ENCODE data around the gene SPTBN1. TPM values are rescaled to one million over a fixed set of nuclear protein-coding genes. Genes with fewer than 3 reads are reported as not detected.
A peak's percentile ranks its signal among the peaks of the same experiment; 100 is the strongest.

The SPTBN1 gene
- total RNA-seq, 1 donor from 2014 or later = 251 TPM

DNA sequence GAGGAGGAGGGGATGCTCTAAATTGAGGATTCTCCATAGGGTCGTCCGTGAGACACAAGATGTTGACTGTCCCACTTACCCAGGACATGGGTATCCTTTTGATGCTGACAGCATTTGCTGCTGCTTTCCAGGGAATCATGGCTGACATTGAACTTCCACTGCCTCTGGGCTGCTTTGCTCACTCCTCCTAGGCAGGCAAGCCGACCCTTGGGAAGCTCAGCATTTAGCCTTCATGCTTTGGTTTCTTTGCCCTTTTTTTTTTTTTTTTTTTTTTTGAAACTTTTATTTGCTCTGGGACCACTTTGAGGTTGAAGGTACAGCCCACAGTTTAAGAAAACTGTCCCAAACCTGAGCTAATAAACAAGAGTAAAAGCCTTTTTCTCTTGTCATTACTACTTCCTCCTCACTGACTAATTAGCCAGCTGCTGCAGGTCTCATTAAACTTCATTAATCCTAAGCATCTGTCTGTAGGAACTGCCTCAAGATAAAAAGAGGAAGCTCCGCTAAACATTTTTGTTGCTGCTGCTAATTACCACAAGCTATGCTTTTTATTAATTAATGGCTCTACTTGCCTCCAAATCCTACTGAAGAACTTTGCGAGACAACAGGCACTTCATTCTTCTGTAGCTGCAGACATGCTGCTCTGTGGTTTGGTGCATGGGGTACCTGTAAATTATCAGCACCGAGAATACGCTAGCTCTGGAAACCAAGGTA, 125.4 kb downstream of the SPTBN1 start:
- Histone ChIP-seq H3K27me3 (ENCODE audit: control insufficient read depth in 3 of 3, insufficient read depth in 3 of 3, low read length in 3 of 3) (no peaks in the 10 kb centered on the region), H3K4me3 (ENCODE audit: low read length in 3 of 3) (no peak overlapping the region), H3K9ac (ENCODE audit: low read depth in 1 of 3, low read length in 3 of 3) (no peak overlapping the region), H3K9me3 (ENCODE audit: control insufficient read depth in 3 of 3, low read length in 3 of 3) (no peaks in the 10 kb centered on the region), H3K27ac (ENCODE audit: low read depth, low read length) (no peak overlapping the region), H3K4me1 (ENCODE audit: control insufficient read depth in 3 of 3, insufficient read depth in 3 of 3, low read length in 3 of 3) (peaks cover 36 to 41% (median 40%) of the 10 kb centered on the region in 3 donors), H3K36me3 (ENCODE audit: control insufficient read depth in 3 of 3, insufficient read depth in 3 of 3, low read length in 3 of 3) (no peaks in the 10 kb centered on the region)

DNA sequence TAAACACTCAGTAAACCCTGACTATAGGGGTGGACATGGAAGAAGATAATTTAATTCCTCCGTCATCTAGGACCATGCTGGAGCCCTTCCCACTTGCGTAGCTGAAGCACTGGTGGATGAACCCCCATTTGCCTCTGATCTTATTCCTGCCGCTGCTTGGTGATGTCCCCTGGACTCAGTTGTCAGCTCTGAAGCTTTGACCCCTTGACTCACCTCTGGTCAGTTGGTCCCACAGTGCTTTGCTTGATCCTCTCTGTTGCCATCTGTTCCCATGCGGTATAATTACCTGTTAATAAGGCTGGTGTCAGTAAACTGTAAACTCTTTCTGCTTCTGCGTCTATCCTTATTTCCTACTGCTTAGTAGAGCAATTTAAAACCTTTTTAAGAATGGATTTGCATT, 126.9 kb downstream of the SPTBN1 start:
- H3K27ac ChIP-seq (ENCODE audit: low read depth, low read length) = no peak overlapping the region
- H3K9me3 ChIP-seq (ENCODE audit: control insufficient read depth in 3 of 3, low read length in 3 of 3) = no peaks in the 10 kb centered on the region
- H3K4me1 ChIP-seq (ENCODE audit: control insufficient read depth in 3 of 3, insufficient read depth in 3 of 3, low read length in 3 of 3) = peaks cover 26 to 32% (median 29%) of the 10 kb centered on the region in 3 donors
- H3K27me3 ChIP-seq (ENCODE audit: control insufficient read depth in 3 of 3, insufficient read depth in 3 of 3, low read length in 3 of 3) = no peaks in the 10 kb centered on the region
- no peaks in the 10 kb centered on the region for H3K36me3 ChIP-seq (ENCODE audit: control insufficient read depth in 3 of 3, insufficient read depth in 3 of 3, low read length in 3 of 3)
- no peak overlapping the region for H3K9ac ChIP-seq (ENCODE audit: low read depth in 1 of 3, low read length in 3 of 3)
- no peak overlapping the region for H3K4me3 ChIP-seq (ENCODE audit: low read length in 3 of 3)

DNA sequence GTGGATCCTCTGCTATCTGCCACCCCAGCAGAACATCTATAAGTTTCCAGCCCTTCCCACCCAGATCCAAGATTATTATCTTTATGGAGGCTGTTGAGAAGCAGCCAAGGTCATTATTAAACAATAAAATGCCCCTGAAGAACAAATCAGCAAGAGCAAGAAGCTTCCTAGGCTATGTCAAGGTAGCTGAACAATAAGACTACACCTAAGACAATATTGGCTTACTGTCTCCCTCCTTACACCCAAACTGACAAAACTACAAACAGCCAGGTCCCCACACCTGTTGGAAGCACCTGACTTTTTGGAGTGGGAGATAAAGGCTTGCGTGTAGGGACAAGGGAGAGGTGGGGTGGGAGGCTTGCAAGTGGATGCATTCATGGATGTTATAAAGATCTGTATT, 128.5 kb downstream of the SPTBN1 start:
- Histone ChIP-seq H3K36me3 (ENCODE audit: control insufficient read depth in 3 of 3, insufficient read depth in 3 of 3, low read length in 3 of 3) (no peaks in the 10 kb centered on the region), H3K27ac (ENCODE audit: low read depth, low read length) (no peak overlapping the region), H3K4me1 (ENCODE audit: control insufficient read depth in 3 of 3, insufficient read depth in 3 of 3, low read length in 3 of 3) (peaks cover 18 to 31% (median 28%) of the 10 kb centered on the region in 3 donors), H3K4me3 (ENCODE audit: low read length in 3 of 3) (no peak overlapping the region), H3K27me3 (ENCODE audit: control insufficient read depth in 3 of 3, insufficient read depth in 3 of 3, low read length in 3 of 3) (no peaks in the 10 kb centered on the region), H3K9me3 (ENCODE audit: control insufficient read depth in 3 of 3, low read length in 3 of 3) (no peaks in the 10 kb centered on the region), H3K9ac (ENCODE audit: low read depth in 1 of 3, low read length in 3 of 3) (no peak overlapping the region)

DNA sequence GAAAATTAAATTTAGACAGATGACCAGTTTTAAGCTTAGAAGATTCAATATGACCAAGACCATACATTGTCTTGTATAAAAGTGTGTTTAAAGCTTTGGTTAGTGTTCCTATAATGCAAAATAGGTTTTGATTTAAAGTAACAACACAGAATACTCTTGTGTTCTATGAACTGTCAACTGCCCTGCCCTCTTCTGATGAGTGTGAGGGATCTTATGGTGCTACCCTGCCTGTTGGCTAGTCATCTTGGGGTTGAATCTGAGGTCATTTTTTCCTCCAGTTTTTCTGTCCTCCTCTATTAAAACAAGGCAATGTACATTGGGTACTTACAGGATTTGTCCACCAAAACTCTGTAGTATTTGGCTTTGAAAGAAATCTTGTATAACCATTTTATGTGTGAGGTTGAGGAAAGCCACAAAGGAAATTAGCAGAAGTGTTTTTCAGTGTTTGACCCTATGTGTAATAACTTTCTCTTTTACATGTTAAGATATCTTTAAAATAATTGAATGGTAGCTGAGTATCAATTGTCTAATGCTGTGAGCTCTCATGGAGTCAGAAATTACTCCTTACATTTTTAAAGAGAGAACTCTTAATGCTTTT, 129.1 kb downstream of the SPTBN1 start:
- H3K4me1 ChIP-seq (ENCODE audit: control insufficient read depth in 3 of 3, insufficient read depth in 3 of 3, low read length in 3 of 3) = peaks cover 18 to 29% (median 24%) of the 10 kb centered on the region in 3 donors
- no peak overlapping the region for H3K27ac ChIP-seq (ENCODE audit: low read depth, low read length)
- H3K9ac ChIP-seq (ENCODE audit: low read depth in 1 of 3, low read length in 3 of 3) = no peak overlapping the region
- H3K36me3 ChIP-seq (ENCODE audit: control insufficient read depth in 3 of 3, insufficient read depth in 3 of 3, low read length in 3 of 3) = no peaks in the 10 kb centered on the region
- no peaks in the 10 kb centered on the region for H3K9me3 ChIP-seq (ENCODE audit: control insufficient read depth in 3 of 3, low read length in 3 of 3)
- no peak overlapping the region for H3K4me3 ChIP-seq (ENCODE audit: low read length in 3 of 3)
- no peaks in the 10 kb centered on the region for H3K27me3 ChIP-seq (ENCODE audit: control insufficient read depth in 3 of 3, insufficient read depth in 3 of 3, low read length in 3 of 3)

DNA sequence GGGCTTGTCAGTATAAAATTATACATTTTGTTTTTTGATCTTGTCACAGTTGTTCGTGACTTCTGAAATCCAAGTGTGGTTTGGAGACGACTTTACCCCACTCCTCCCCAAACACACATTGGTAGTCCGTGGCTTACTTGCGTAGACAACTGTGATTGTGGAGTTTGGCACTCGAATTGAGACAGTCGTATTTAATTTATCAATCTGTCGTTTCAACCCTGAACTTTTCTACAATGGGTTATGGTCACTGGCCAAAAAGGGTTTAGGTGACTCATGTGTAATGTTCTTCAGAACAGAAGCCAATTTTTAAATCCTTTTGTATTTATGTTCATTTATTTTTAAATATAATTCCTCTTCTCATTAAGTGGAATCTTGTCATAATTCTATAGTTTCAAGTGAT, 129.9 kb downstream of the SPTBN1 start:
- Histone ChIP-seq H3K4me1 (ENCODE audit: control insufficient read depth in 3 of 3, insufficient read depth in 3 of 3, low read length in 3 of 3) (peaks cover 18 to 29% (median 24%) of the 10 kb centered on the region in 3 donors), H3K9ac (ENCODE audit: low read depth in 1 of 3, low read length in 3 of 3) (no peak overlapping the region), H3K27ac (ENCODE audit: low read depth, low read length) (no peak overlapping the region), H3K27me3 (ENCODE audit: control insufficient read depth in 3 of 3, insufficient read depth in 3 of 3, low read length in 3 of 3) (no peaks in the 10 kb centered on the region), H3K9me3 (ENCODE audit: control insufficient read depth in 3 of 3, low read length in 3 of 3) (no peaks in the 10 kb centered on the region), H3K4me3 (ENCODE audit: low read length in 3 of 3) (no peak overlapping the region), H3K36me3 (ENCODE audit: control insufficient read depth in 3 of 3, insufficient read depth in 3 of 3, low read length in 3 of 3) (no peaks in the 10 kb centered on the region)

DNA sequence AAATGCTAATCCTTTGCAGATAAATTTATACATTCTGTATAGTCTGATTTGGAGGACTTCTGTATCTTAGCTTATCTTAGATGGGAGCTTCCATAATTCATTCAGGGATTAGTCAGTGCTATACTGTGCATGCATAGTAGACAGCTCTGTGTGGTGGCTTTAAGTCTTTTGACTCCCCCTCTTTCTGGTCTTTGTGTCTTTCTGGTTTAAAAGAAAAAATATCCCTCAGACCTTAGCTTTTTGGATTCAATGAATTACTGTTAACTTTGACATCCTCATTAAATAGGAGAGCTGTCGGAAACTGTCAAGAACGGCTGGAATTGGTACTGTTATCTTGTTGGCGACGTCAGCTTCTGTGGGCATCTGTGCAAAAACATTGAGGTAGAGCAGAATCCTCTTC, 130.4 kb downstream of the SPTBN1 start:
- peaks cover 18 to 26% (median 21%) of the 10 kb centered on the region in 3 donors for H3K4me1 ChIP-seq (ENCODE audit: control insufficient read depth in 3 of 3, insufficient read depth in 3 of 3, low read length in 3 of 3)
- no peak overlapping the region for H3K4me3 ChIP-seq (ENCODE audit: low read length in 3 of 3)
- H3K27me3 ChIP-seq (ENCODE audit: control insufficient read depth in 3 of 3, insufficient read depth in 3 of 3, low read length in 3 of 3) = no peaks in the 10 kb centered on the region
- no peak overlapping the region for H3K27ac ChIP-seq (ENCODE audit: low read depth, low read length)
- no peaks in the 10 kb centered on the region for H3K9me3 ChIP-seq (ENCODE audit: control insufficient read depth in 3 of 3, low read length in 3 of 3)
- H3K36me3 ChIP-seq (ENCODE audit: control insufficient read depth in 3 of 3, insufficient read depth in 3 of 3, low read length in 3 of 3) = no peaks in the 10 kb centered on the region
- H3K9ac ChIP-seq (ENCODE audit: low read depth in 1 of 3, low read length in 3 of 3) = no peak overlapping the region

DNA sequence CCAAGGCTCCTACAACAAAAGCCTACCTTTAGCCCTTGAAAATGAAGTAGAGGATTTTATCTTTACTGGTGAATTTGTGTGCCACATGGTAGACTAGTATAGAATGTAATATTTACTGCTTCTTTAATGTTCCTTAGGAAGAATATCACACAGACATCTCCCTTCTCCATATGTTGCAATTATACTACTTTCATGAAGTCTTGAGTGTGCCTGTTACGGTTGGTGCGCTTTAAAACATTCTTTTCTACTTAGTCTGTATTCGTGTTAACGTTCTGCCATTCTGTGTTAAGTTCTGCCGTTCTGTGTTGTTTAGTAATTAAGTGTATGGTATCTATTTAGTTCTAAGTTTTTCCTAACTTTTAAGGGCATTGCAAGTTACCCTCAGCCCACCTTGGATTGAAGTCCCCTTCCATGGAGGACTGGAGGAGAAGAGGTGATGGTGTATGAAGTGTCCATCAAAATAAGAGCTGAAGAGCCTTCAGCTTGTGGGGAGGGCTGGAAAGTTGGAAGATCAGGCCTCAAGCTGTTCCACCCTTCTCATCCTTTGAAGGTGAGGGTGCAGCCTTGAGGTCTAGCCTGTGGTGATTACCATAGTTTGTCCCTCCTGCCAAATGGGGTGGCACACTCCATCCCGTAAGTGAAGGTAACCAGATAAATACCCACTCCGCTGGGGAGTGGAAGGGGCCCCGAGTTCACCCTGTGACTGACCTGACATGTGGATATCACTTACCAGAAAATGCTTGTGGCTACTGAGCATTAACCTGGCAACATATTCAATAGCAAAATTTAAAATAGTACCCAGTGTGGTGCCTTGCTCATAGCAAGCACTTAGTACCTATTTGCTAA, 131.3 kb downstream of the SPTBN1 start:
- peaks cover 15 to 23% (median 21%) of the 10 kb centered on the region in 3 donors for H3K4me1 ChIP-seq (ENCODE audit: control insufficient read depth in 3 of 3, insufficient read depth in 3 of 3, low read length in 3 of 3)
- H3K4me3 ChIP-seq (ENCODE audit: low read length in 3 of 3) = no peak overlapping the region
- peak overlapping the region; percentile 4 for H3K27ac ChIP-seq (ENCODE audit: low read depth, low read length)
- no peak overlapping the region for H3K9ac ChIP-seq (ENCODE audit: low read depth in 1 of 3, low read length in 3 of 3)
- H3K9me3 ChIP-seq (ENCODE audit: control insufficient read depth in 3 of 3, low read length in 3 of 3) = no peaks in the 10 kb centered on the region
- H3K27me3 ChIP-seq (ENCODE audit: control insufficient read depth in 3 of 3, insufficient read depth in 3 of 3, low read length in 3 of 3) = no peaks in the 10 kb centered on the region
- no peaks in the 10 kb centered on the region for H3K36me3 ChIP-seq (ENCODE audit: control insufficient read depth in 3 of 3, insufficient read depth in 3 of 3, low read length in 3 of 3)

DNA sequence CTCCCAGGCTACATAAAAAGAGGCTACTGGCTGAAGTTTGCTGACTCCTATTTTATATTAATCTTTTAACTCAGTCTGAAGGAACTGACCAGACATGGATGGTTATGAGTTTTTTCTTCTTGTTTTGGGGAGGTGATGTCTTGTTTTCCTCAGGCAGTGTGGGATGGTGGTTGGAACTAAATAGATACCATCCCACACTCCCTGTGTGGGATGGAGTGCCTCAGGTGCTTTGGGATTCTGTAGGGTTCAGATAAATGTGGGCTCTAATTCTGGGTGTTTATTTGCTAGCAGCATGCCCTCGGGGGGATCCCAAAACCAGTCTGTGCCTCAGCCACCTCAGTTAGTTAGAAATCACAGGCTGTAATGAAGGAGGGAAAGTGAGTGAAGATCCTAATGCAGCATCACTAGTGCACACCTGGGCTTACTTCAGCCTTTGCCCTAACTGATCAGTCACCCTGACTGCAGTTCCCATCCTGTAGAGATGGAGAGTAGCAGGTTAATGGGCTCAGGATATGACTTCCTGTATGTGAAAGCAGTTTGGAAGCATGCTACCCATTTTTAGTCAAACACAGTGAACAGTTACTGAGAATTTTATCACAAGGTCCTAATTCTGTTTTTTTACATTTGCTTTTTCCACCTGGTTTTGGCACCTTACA, 132.2 kb downstream of the SPTBN1 start:
- no peaks in the 10 kb centered on the region for H3K27me3 ChIP-seq (ENCODE audit: control insufficient read depth in 3 of 3, insufficient read depth in 3 of 3, low read length in 3 of 3)
- peaks cover 0 to 7% (median 0%) of the 10 kb centered on the region in 3 donors for H3K36me3 ChIP-seq (ENCODE audit: control insufficient read depth in 3 of 3, insufficient read depth in 3 of 3, low read length in 3 of 3)
- no peak overlapping the region for H3K4me3 ChIP-seq (ENCODE audit: low read length in 3 of 3)
- H3K4me1 ChIP-seq (ENCODE audit: control insufficient read depth in 3 of 3, insufficient read depth in 3 of 3, low read length in 3 of 3) = peaks cover 15 to 23% (median 18%) of the 10 kb centered on the region in 3 donors
- H3K9me3 ChIP-seq (ENCODE audit: control insufficient read depth in 3 of 3, low read length in 3 of 3) = no peaks in the 10 kb centered on the region
- H3K9ac ChIP-seq (ENCODE audit: low read depth in 1 of 3, low read length in 3 of 3) = no peak overlapping the region
- H3K27ac ChIP-seq (ENCODE audit: low read depth, low read length) = no peak overlapping the region

DNA sequence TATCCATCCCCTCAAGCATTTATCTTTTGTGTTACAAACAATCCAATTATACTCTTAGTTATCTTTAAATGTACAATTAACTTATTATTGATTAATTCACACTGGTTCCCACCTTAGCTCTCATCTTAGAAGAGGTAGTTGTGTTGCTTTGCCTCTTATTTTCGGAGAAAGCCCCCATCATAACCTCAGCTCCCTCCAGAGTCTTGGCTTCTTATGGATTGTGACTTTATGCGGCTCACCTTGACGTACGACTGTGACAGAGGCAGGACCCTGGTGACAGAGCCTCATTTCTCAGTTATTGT, 132.9 kb downstream of the SPTBN1 start:
- H3K4me3 ChIP-seq (ENCODE audit: low read length in 3 of 3) = no peak overlapping the region
- H3K9ac ChIP-seq (ENCODE audit: low read depth in 1 of 3, low read length in 3 of 3) = no peak overlapping the region
- no peaks in the 10 kb centered on the region for H3K27me3 ChIP-seq (ENCODE audit: control insufficient read depth in 3 of 3, insufficient read depth in 3 of 3, low read length in 3 of 3)
- peaks cover 15 to 23% (median 18%) of the 10 kb centered on the region in 3 donors for H3K4me1 ChIP-seq (ENCODE audit: control insufficient read depth in 3 of 3, insufficient read depth in 3 of 3, low read length in 3 of 3)
- H3K36me3 ChIP-seq (ENCODE audit: control insufficient read depth in 3 of 3, insufficient read depth in 3 of 3, low read length in 3 of 3) = peaks cover 0 to 9% (median 0%) of the 10 kb centered on the region in 3 donors
- H3K9me3 ChIP-seq (ENCODE audit: control insufficient read depth in 3 of 3, low read length in 3 of 3) = no peaks in the 10 kb centered on the region
- H3K27ac ChIP-seq (ENCODE audit: low read depth, low read length) = no peak overlapping the region

Measured in skeletal muscle tissue (tissue), 4 donors.